Measurements from ENCODE around the gene FFAR4.
A peak's percentile ranks its signal among the peaks of the same experiment; 100 is the strongest.

FFAR4 gene

GRCh38 chr10:93593749-93594148 is 27.3 kb downstream of the FFAR4 start:
- Histone ChIP-seq H3K4me3 (ENCODE audit: low read depth, low read length) (no peak overlapping the region), H3K36me3 (ENCODE audit: control insufficient read depth, insufficient read depth, low read length) (no peaks in the 10 kb centered on the region), H3K27me3 (ENCODE audit: control insufficient read depth, insufficient read depth, low read length) (peaks cover 12% of the 10 kb centered on the region), H3K9ac (ENCODE audit: low read depth, low read length) (no peak overlapping the region), H3K9me3 (ENCODE audit: control insufficient read depth, insufficient read depth, low read length) (no peaks in the 10 kb centered on the region), H3K4me1 (ENCODE audit: control insufficient read depth, insufficient read depth, low read length) (peaks cover 11% of the 10 kb centered on the region)

GRCh38 chr10:93594518-93594917 is 28.1 kb downstream of the FFAR4 start:
- H3K27me3 ChIP-seq (ENCODE audit: control insufficient read depth, insufficient read depth, low read length), result peaks cover 16% of the 10 kb centered on the region
- no peak overlapping the region for H3K4me3 ChIP-seq (ENCODE audit: low read depth, low read length)
- no peak overlapping the region for H3K9ac ChIP-seq (ENCODE audit: low read depth, low read length)
- no peaks in the 10 kb centered on the region for H3K36me3 ChIP-seq (ENCODE audit: control insufficient read depth, insufficient read depth, low read length)
- no peaks in the 10 kb centered on the region for H3K9me3 ChIP-seq (ENCODE audit: control insufficient read depth, insufficient read depth, low read length)
- peaks cover 11% of the 10 kb centered on the region for H3K4me1 ChIP-seq (ENCODE audit: control insufficient read depth, insufficient read depth, low read length)

- Histone ChIP-seq H3K4me1 (ENCODE audit: control insufficient read depth, insufficient read depth, low read length) (peaks cover 11% of the 10 kb centered on the region), H3K36me3 (ENCODE audit: control insufficient read depth, insufficient read depth, low read length) (no peaks in the 10 kb centered on the region), H3K4me3 (ENCODE audit: low read depth, low read length) (no peak overlapping the region), H3K9ac (ENCODE audit: low read depth, low read length) (no peak overlapping the region), H3K9me3 (ENCODE audit: control insufficient read depth, insufficient read depth, low read length) (no peaks in the 10 kb centered on the region), H3K27me3 (ENCODE audit: control insufficient read depth, insufficient read depth, low read length) (peaks cover 27% of the 10 kb centered on the region)
Measured at GRCh38 chr10:93595378-93596161, 29.1 kb downstream of the FFAR4 start.

GRCh38 chr10:93596539-93596938 is 30.1 kb downstream of the FFAR4 start:
- Histone ChIP-seq H3K9ac (ENCODE audit: low read depth, low read length) (no peak overlapping the region), H3K4me3 (ENCODE audit: low read depth, low read length) (no peak overlapping the region), H3K27me3 (ENCODE audit: control insufficient read depth, insufficient read depth, low read length) (peaks cover 34% of the 10 kb centered on the region), H3K4me1 (ENCODE audit: control insufficient read depth, insufficient read depth, low read length) (peaks cover 8% of the 10 kb centered on the region), H3K9me3 (ENCODE audit: control insufficient read depth, insufficient read depth, low read length) (no peaks in the 10 kb centered on the region), H3K36me3 (ENCODE audit: control insufficient read depth, insufficient read depth, low read length) (no peaks in the 10 kb centered on the region)

- H3K9me3 ChIP-seq (ENCODE audit: control insufficient read depth, insufficient read depth, low read length), result no peaks in the 10 kb centered on the region
- H3K4me1 ChIP-seq (ENCODE audit: control insufficient read depth, insufficient read depth, low read length), result peaks cover 3% of the 10 kb centered on the region
- peaks cover 40% of the 10 kb centered on the region for H3K27me3 ChIP-seq (ENCODE audit: control insufficient read depth, insufficient read depth, low read length)
Measured at GRCh38 chr10:93597075-93597599, 30.7 kb downstream of the FFAR4 start.

GRCh38 chr10:93598157-93598556 is 31.7 kb downstream of the FFAR4 start:
- no peaks in the 10 kb centered on the region for H3K9me3 ChIP-seq (ENCODE audit: control insufficient read depth, insufficient read depth, low read length)
- H3K9ac ChIP-seq (ENCODE audit: low read depth, low read length), result no peak overlapping the region
- H3K4me3 ChIP-seq (ENCODE audit: low read depth, low read length), result no peak overlapping the region
- peaks cover 50% of the 10 kb centered on the region for H3K27me3 ChIP-seq (ENCODE audit: control insufficient read depth, insufficient read depth, low read length)
- H3K36me3 ChIP-seq (ENCODE audit: control insufficient read depth, insufficient read depth, low read length), result no peaks in the 10 kb centered on the region
- H3K4me1 ChIP-seq (ENCODE audit: control insufficient read depth, insufficient read depth, low read length), result no peaks in the 10 kb centered on the region

More at GRCh38 chr10:93597075-93597599, 30.7 kb downstream of the FFAR4 start:
- H3K4me3 ChIP-seq (ENCODE audit: low read depth, low read length), result no peak overlapping the region
- no peaks in the 10 kb centered on the region for H3K36me3 ChIP-seq (ENCODE audit: control insufficient read depth, insufficient read depth, low read length)
- no peak overlapping the region for H3K9ac ChIP-seq (ENCODE audit: low read depth, low read length)

- no peaks in the 10 kb centered on the region for H3K4me1 ChIP-seq (ENCODE audit: control insufficient read depth, insufficient read depth, low read length)
- peaks cover 60% of the 10 kb centered on the region for H3K27me3 ChIP-seq (ENCODE audit: control insufficient read depth, insufficient read depth, low read length)
Measured at GRCh38 chr10:93599335-93599734, 32.9 kb downstream of the FFAR4 start.

GRCh38 chr10:93599778-93600177 is 33.3 kb downstream of the FFAR4 start:
- no peaks in the 10 kb centered on the region for H3K4me1 ChIP-seq (ENCODE audit: control insufficient read depth, insufficient read depth, low read length)
- peaks cover 63% of the 10 kb centered on the region for H3K27me3 ChIP-seq (ENCODE audit: control insufficient read depth, insufficient read depth, low read length)
- no peaks in the 10 kb centered on the region for H3K36me3 ChIP-seq (ENCODE audit: control insufficient read depth, insufficient read depth, low read length)
- no peaks in the 10 kb centered on the region for H3K9me3 ChIP-seq (ENCODE audit: control insufficient read depth, insufficient read depth, low read length)
- peak overlapping the region; percentile 39 for H3K4me3 ChIP-seq (ENCODE audit: low read depth, low read length)
- H3K9ac ChIP-seq (ENCODE audit: low read depth, low read length), result no peak overlapping the region

More at GRCh38 chr10:93599335-93599734, 32.9 kb downstream of the FFAR4 start:
- Histone ChIP-seq H3K9me3 (ENCODE audit: control insufficient read depth, insufficient read depth, low read length) (no peaks in the 10 kb centered on the region), H3K4me3 (ENCODE audit: low read depth, low read length) (no peak overlapping the region), H3K9ac (ENCODE audit: low read depth, low read length) (no peak overlapping the region), H3K36me3 (ENCODE audit: control insufficient read depth, insufficient read depth, low read length) (no peaks in the 10 kb centered on the region)

- H3K9ac ChIP-seq (ENCODE audit: low read depth, low read length), result no peak overlapping the region
- no peaks in the 10 kb centered on the region for H3K9me3 ChIP-seq (ENCODE audit: control insufficient read depth, insufficient read depth, low read length)
- H3K27me3 ChIP-seq (ENCODE audit: control insufficient read depth, insufficient read depth, low read length), result peaks cover 63% of the 10 kb centered on the region
- H3K4me1 ChIP-seq (ENCODE audit: control insufficient read depth, insufficient read depth, low read length), result no peaks in the 10 kb centered on the region
- no peaks in the 10 kb centered on the region for H3K36me3 ChIP-seq (ENCODE audit: control insufficient read depth, insufficient read depth, low read length)
- peak overlapping the region; percentile 39 for H3K4me3 ChIP-seq (ENCODE audit: low read depth, low read length)
Measured at GRCh38 chr10:93600446-93601145, 34.1 kb downstream of the FFAR4 start.

- H3K9me3 ChIP-seq (ENCODE audit: control insufficient read depth, insufficient read depth, low read length), result no peaks in the 10 kb centered on the region
- H3K36me3 ChIP-seq (ENCODE audit: control insufficient read depth, insufficient read depth, low read length), result no peaks in the 10 kb centered on the region
- H3K4me1 ChIP-seq (ENCODE audit: control insufficient read depth, insufficient read depth, low read length), result no peaks in the 10 kb centered on the region
- H3K9ac ChIP-seq (ENCODE audit: low read depth, low read length), result no peak within 1 kb of the TSS
- peak within 1 kb of the TSS; percentile 39 for H3K4me3 ChIP-seq (ENCODE audit: low read depth, low read length)
- H3K27me3 ChIP-seq (ENCODE audit: control insufficient read depth, insufficient read depth, low read length), result peaks cover 63% of the 10 kb centered on the region
Measured at GRCh38 chr10:93601146-93601773, 34.8 kb downstream of the FFAR4 start, which contains the start of gene RBP4. Gene RBP4, minus strand, starts transcription at chr10:93601235. Its CDS starts 207 bp downstream, at chr10:93601028.

GRCh38 chr10:93601774-93602162 is 35.3 kb downstream of the FFAR4 start:
- Histone ChIP-seq H3K4me3 (ENCODE audit: low read depth, low read length) (peak overlapping the region; percentile 39), H3K9me3 (ENCODE audit: control insufficient read depth, insufficient read depth, low read length) (no peaks in the 10 kb centered on the region), H3K4me1 (ENCODE audit: control insufficient read depth, insufficient read depth, low read length) (no peaks in the 10 kb centered on the region), H3K27me3 (ENCODE audit: control insufficient read depth, insufficient read depth, low read length) (peaks cover 63% of the 10 kb centered on the region), H3K9ac (ENCODE audit: low read depth, low read length) (no peak overlapping the region), H3K36me3 (ENCODE audit: control insufficient read depth, insufficient read depth, low read length) (no peaks in the 10 kb centered on the region)
